Liver (tissue), 9 donors: Measurements from ENCODE around the gene YIPF5. TPM values are rescaled to one million over a fixed set of nuclear protein-coding genes. Genes with fewer than 3 reads are reported as not detected.

Source experiments
- DNase-seq: peaks from one replicate; pipeline ENCODE4 v3.0.0-alpha.2; 2017; ENCODE audit warnings: low spot score
- H3K27ac ChIP-seq, 2 donors: one replicate each; pipeline ENCODE4 v1.7.0; 2013; ENCODE audit warnings: inconsistent platforms in 2 of 2, low read length in 2 of 2, control low read depth in 1 of 2, low read depth in 1 of 2, mild to moderate bottlenecking in 1 of 2
- H3K27me3 ChIP-seq, 4 donors: one replicate each; pipeline versions ENCODE4 v1.6.1 to v1.7.0; 2013; ENCODE audit warnings: low read length in 3 of 4, inconsistent platforms in 1 of 4, mild to moderate bottlenecking in 1 of 4, moderate library complexity in 1 of 4; ENCODE audit not compliant: control insufficient read depth in 4 of 4, insufficient read depth in 4 of 4
- H3K36me3 ChIP-seq, 4 donors: one replicate each; pipeline versions ENCODE4 v1.6.1 to v1.7.0; 2013; ENCODE audit warnings: low read length in 3 of 4, mild to moderate bottlenecking in 3 of 4, low read depth in 1 of 4, moderate library complexity in 1 of 4; ENCODE audit not compliant: control insufficient read depth in 4 of 4, insufficient read depth in 3 of 4
- H3K4me1 ChIP-seq, 4 donors: one replicate each; pipeline versions ENCODE4 v1.6.1 to v1.7.0; 2013; ENCODE audit warnings: low read length in 3 of 4, mild to moderate bottlenecking in 3 of 4, moderate library complexity in 1 of 4; ENCODE audit not compliant: control insufficient read depth in 4 of 4, insufficient read depth in 4 of 4
- H3K4me3 ChIP-seq, 3 donors: one replicate each; pipeline versions ENCODE4 v1.6.1 to v1.7.0; 2013; ENCODE audit warnings: low read length in 3 of 3, control low read depth in 1 of 3, low read depth in 1 of 3, mild to moderate bottlenecking in 1 of 3
- H3K9ac ChIP-seq, 2 donors: one replicate each; pipeline ENCODE4 v1.7.0; 2013; ENCODE audit warnings: low read length in 2 of 2, mild to moderate bottlenecking in 2 of 2, moderate library complexity in 2 of 2, control low read depth in 1 of 2, low read depth in 1 of 2
- H3K9me3 ChIP-seq, 4 donors: one replicate each; pipeline versions ENCODE4 v1.6.1 to v1.7.0; 2013; ENCODE audit warnings: low read length in 3 of 4; ENCODE audit not compliant: control insufficient read depth in 4 of 4
- EGR1 ChIP-seq, 2 donors: IDR thresholded peaks; 2 replicates each; pipeline ENCODE4 v1.6.1; 2016 to 2018; ENCODE audit warnings: antibody characterized with exemption in 2 of 2, low read depth in 2 of 2
- FOXA2 ChIP-seq: IDR thresholded peaks from 2 replicates; pipeline ENCODE4 v1.6.1; 2016; ENCODE audit warnings: antibody characterized with exemption
- GABPA ChIP-seq, 2 donors: IDR thresholded peaks in 1 of 2; conservative IDR thresholded peaks in 1 of 2; 2 replicates each; pipeline ENCODE4 v1.6.1; 2016; ENCODE audit warnings: antibody characterized with exemption in 2 of 2, mild to moderate bottlenecking in 1 of 2, moderate library complexity in 1 of 2
- HNF4A ChIP-seq, 2 donors: conservative IDR thresholded peaks; 2 replicates each; pipeline ENCODE4 v1.6.1; 2016; ENCODE audit warnings: antibody characterized with exemption in 2 of 2, mild to moderate bottlenecking in 2 of 2
- HNF4G ChIP-seq: IDR thresholded peaks from 2 replicates; pipeline ENCODE4 v1.6.1; 2016; ENCODE audit warnings: antibody characterized with exemption
- NR2F2 ChIP-seq: IDR thresholded peaks from 2 replicates; pipeline ENCODE4 v1.6.1; 2016; ENCODE audit warnings: antibody characterized with exemption
- RAD21 ChIP-seq, 2 donors: IDR thresholded peaks; 2 replicates each; pipeline ENCODE4 v1.6.1; 2016; ENCODE audit warnings: antibody characterized with exemption in 2 of 2, mild to moderate bottlenecking in 2 of 2
- RXRA ChIP-seq, 2 donors: IDR thresholded peaks; 2 replicates each; pipeline ENCODE4 v1.6.1; 2017 to 2018; ENCODE audit warnings: antibody characterized with exemption in 2 of 2, mild to moderate bottlenecking in 1 of 2
- SP1 ChIP-seq: IDR thresholded peaks from 2 replicates; pipeline ENCODE4 v1.6.1; 2018; ENCODE audit warnings: antibody characterized with exemption, mild to moderate bottlenecking
- TAF1 ChIP-seq: conservative IDR thresholded peaks from 2 replicates; pipeline ENCODE4 v1.6.1; 2016; ENCODE audit warnings: antibody characterized with exemption, mild to moderate bottlenecking
- YY1 ChIP-seq: IDR thresholded peaks from 2 replicates; pipeline ENCODE4 v1.6.1; 2016; ENCODE audit warnings: antibody characterized with exemption, mild to moderate bottlenecking
- WGBS: extraction: QIAGEN DNeasy Blood & Tissue Kit; methylation state at CpG from one replicate; pipeline ENCODE4 v1.1.7; 2013; 5-methylcytosine and 5-hydroxymethylcytosine counted together
- polyA plus RNA-seq, 2 donors: library from polyadenylated mRNA; stranded (reverse) in 1 of 2; unstranded in 1 of 2; fragments of 200-250 nt in 1 of 2; fragments of >200 nt in 1 of 2; fragmentation: Nextera tagmentation in 1 of 2; extraction: Ambion mirVana in 1 of 2; gene quantifications; one replicate each; pipeline versions ENCODE4 v1.2.1 to v1.2.3, GENCODE V29; 2013 to 2015
- total RNA-seq, 2 donors: library from RNA; depleted of rRNA; stranded (reverse); fragments of >200 nt; gene quantifications; one replicate each; pipeline ENCODE4 v1.2.3, GENCODE V29; 2014
- TF ChIP-seq, protein P1 (sequence below): IDR thresholded peaks from 2 replicates; pipeline ENCODE4 v1.6.1; 2016; ENCODE audit warnings: antibody characterized with exemption, mild to moderate bottlenecking
- TF ChIP-seq, protein P2 (sequence below): IDR thresholded peaks from 2 replicates; pipeline ENCODE4 v1.6.1; 2016; ENCODE audit warnings: antibody characterized with exemption
- TF ChIP-seq, protein P3 (sequence below): fragments of 150-350 bp; IDR thresholded peaks from 2 replicates; pipeline ENCODE4 v1.5.1; 2017; ENCODE audit warnings: improper control_type of control experiment, low read depth, low read length; ENCODE audit not compliant: missing input control
- TF ChIP-seq, protein P4 (sequence below): IDR thresholded peaks from 2 replicates; pipeline ENCODE4 v1.6.1; 2016; ENCODE audit warnings: antibody characterized with exemption
- TF ChIP-seq, protein P5 (sequence below): IDR thresholded peaks from 2 replicates; pipeline ENCODE4 v1.6.1; 2016; ENCODE audit warnings: antibody characterized with exemption
- donor health status: healthy.
- donor health status: healthy.
- donor health status: healthy.
- donor health status: healthy.
- donor health status: healthy.

Gene YIPF5
- total and polyA plus RNA-seq, 4 donors, result 18.7 to 43.1 (median 20.6) TPM

DNA sequence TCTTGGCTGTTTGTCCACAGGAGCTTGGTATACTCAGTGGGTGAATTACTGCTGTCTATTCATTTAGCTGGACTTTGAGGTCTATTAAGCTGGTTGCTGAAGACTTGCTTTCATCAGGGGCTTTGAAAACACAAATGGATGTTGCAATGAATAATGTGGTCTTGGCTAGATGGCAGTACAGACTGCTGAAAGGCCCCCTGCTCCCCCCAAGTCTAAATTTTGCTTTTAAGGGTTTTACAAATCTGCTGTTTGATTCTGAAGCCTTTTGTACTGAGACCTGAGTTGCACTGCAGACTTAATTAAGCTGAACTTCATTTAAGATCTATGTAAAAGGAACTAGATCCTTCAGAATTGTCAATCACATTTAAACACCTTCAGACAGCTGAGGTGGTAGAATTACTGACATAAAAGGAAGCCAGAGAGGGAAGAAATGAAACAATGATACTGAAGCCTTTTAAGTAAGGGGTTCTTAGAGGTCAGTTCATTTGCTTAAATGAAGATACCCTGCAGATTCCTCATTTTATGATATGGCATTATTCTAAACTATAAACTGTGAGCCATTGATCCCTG lies 37.5 kb upstream of the YIPF5 start:
- TF ChIP-seq SP1 (no peak), EGR1 (IDR thresholded peaks at IDR 0.05; ENCODE audit: low read depth in 2 of 2) (no peak), HNF4G (no peak), FOXA2 (no peak), TAF1 (no peak), YY1 (no peak), HNF4A (conservative IDR thresholded peaks at IDR 0.05) (no peak), GABPA (IDR thresholded peaks at IDR 0.05 in 1 of 2, conservative IDR thresholded peaks at IDR 0.05 in 1 of 2) (no peak), RAD21 (IDR thresholded peaks at IDR 0.05) (no peak), NR2F2 (no peak)
- TF ChIP-seq, protein P1, sequence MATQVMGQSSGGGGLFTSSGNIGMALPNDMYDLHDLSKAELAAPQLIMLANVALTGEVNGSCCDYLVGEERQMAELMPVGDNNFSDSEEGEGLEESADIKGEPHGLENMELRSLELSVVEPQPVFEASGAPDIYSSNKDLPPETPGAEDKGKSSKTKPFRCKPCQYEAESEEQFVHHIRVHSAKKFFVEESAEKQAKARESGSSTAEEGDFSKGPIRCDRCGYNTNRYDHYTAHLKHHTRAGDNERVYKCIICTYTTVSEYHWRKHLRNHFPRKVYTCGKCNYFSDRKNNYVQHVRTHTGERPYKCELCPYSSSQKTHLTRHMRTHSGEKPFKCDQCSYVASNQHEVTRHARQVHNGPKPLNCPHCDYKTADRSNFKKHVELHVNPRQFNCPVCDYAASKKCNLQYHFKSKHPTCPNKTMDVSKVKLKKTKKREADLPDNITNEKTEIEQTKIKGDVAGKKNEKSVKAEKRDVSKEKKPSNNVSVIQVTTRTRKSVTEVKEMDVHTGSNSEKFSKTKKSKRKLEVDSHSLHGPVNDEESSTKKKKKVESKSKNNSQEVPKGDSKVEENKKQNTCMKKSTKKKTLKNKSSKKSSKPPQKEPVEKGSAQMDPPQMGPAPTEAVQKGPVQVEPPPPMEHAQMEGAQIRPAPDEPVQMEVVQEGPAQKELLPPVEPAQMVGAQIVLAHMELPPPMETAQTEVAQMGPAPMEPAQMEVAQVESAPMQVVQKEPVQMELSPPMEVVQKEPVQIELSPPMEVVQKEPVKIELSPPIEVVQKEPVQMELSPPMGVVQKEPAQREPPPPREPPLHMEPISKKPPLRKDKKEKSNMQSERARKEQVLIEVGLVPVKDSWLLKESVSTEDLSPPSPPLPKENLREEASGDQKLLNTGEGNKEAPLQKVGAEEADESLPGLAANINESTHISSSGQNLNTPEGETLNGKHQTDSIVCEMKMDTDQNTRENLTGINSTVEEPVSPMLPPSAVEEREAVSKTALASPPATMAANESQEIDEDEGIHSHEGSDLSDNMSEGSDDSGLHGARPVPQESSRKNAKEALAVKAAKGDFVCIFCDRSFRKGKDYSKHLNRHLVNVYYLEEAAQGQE, result no peak
- TF ChIP-seq, protein P2, sequence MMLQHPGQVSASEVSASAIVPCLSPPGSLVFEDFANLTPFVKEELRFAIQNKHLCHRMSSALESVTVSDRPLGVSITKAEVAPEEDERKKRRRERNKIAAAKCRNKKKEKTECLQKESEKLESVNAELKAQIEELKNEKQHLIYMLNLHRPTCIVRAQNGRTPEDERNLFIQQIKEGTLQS, result no peak
- TF ChIP-seq, protein P3, sequence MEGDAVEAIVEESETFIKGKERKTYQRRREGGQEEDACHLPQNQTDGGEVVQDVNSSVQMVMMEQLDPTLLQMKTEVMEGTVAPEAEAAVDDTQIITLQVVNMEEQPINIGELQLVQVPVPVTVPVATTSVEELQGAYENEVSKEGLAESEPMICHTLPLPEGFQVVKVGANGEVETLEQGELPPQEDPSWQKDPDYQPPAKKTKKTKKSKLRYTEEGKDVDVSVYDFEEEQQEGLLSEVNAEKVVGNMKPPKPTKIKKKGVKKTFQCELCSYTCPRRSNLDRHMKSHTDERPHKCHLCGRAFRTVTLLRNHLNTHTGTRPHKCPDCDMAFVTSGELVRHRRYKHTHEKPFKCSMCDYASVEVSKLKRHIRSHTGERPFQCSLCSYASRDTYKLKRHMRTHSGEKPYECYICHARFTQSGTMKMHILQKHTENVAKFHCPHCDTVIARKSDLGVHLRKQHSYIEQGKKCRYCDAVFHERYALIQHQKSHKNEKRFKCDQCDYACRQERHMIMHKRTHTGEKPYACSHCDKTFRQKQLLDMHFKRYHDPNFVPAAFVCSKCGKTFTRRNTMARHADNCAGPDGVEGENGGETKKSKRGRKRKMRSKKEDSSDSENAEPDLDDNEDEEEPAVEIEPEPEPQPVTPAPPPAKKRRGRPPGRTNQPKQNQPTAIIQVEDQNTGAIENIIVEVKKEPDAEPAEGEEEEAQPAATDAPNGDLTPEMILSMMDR, result no peak
- TF ChIP-seq, protein P4, sequence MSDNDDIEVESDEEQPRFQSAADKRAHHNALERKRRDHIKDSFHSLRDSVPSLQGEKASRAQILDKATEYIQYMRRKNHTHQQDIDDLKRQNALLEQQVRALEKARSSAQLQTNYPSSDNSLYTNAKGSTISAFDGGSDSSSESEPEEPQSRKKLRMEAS, result no peak
- TF ChIP-seq, protein P5, sequence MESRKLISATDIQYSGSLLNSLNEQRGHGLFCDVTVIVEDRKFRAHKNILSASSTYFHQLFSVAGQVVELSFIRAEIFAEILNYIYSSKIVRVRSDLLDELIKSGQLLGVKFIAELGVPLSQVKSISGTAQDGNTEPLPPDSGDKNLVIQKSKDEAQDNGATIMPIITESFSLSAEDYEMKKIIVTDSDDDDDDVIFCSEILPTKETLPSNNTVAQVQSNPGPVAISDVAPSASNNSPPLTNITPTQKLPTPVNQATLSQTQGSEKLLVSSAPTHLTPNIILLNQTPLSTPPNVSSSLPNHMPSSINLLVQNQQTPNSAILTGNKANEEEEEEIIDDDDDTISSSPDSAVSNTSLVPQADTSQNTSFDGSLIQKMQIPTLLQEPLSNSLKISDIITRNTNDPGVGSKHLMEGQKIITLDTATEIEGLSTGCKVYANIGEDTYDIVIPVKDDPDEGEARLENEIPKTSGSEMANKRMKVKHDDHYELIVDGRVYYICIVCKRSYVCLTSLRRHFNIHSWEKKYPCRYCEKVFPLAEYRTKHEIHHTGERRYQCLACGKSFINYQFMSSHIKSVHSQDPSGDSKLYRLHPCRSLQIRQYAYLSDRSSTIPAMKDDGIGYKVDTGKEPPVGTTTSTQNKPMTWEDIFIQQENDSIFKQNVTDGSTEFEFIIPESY, result no peak
- Histone ChIP-seq H3K4me3 (no peak overlapping the region), H3K9me3 (no peaks in the 10 kb centered on the region), H3K36me3 (no peaks in the 10 kb centered on the region), H3K4me1 (peaks cover 0 to 1% (median 0%) of the 10 kb centered on the region in 4 donors), H3K9ac (no peak overlapping the region), H3K27ac (no peak overlapping the region), H3K27me3 (peaks cover 0 to 8% (median 0%) of the 10 kb centered on the region in 4 donors)
- DNase-seq, result no peak

DNA sequence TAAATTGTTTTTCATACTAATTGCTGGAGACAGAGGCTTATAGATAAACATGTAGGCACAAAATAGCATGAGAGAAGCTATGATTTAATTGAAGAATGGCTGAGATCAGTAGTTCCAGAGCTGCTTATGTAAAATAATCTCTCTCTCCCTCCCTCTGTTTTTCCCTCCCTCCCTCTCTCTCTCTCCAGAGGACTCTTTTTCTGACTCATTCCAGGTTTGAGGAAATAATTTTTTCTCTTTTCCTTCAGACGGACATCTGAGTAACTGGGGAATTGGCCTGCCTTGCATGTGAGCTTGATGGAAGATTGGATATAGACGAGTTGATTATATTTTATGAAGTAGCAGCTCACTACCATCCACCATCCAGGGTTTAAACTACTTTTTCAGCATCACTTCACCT lies 35.7 kb upstream of the YIPF5 start:
- Histone ChIP-seq H3K27me3 (peaks cover 0 to 10% (median 0%) of the 10 kb centered on the region in 4 donors), H3K4me1 (peaks cover 0 to 1% (median 0%) of the 10 kb centered on the region in 4 donors), H3K27ac (no peak overlapping the region), H3K9me3 (no peaks in the 10 kb centered on the region), H3K9ac (no peak overlapping the region), H3K36me3 (no peaks in the 10 kb centered on the region), H3K4me3 (no peak overlapping the region)
- WGBS, result 47% methylated on average over 2 of the region's 2 CpGs
- DNase-seq, result no peak
- TF ChIP-seq RXRA (IDR thresholded peaks at IDR 0.05), result no peak
- TF ChIP-seq, protein P3, result no peak
- TF ChIP-seq, protein P4, result no peak
- TF ChIP-seq SP1, result no peak
- TF ChIP-seq, protein P2, result no peak
- TF ChIP-seq HNF4G, result no peak
- no peak for TF ChIP-seq EGR1 (IDR thresholded peaks at IDR 0.05; ENCODE audit: low read depth in 2 of 2)
- no peak for TF ChIP-seq NR2F2
- TF ChIP-seq, protein P1, result no peak
